ENCODE results near the gene FBRSL1. TPM values are rescaled to one million over a fixed set of nuclear protein-coding genes. Genes with fewer than 3 reads are reported as not detected.

Gene FBRSL1
- total and polyA plus RNA-seq, 2 donors (not counting 1 experiment from before 2014, with no cell fraction given) = 62.6 to 112 TPM

GRCh38 chr12:132500142-132500855 lies 10.3 kb downstream of the FBRSL1 start:
- ATAC-seq (ENCODE audit: low read depth) = peak; percentile 62
- CTCF ChIA-PET = no interaction called here
- WGBS (ENCODE audit: insufficient coverage) = 84% methylated on average over 19 of the region's 19 CpGs

More at GRCh38 chr12:132500142-132500855, 10.3 kb downstream of the FBRSL1 start:
- peaks cover 27 to 79% of the 10 kb centered on the region in 2 donors for H3K4me1 ChIP-seq (ENCODE audit: control insufficient read depth in 2 of 2, insufficient read depth in 2 of 2, low read length in 2 of 2)
- DNase-seq = peak; percentile 41
- no peak overlapping the region for H3K4me3 Mint-ChIP-seq
- peaks cover 59% of the 10 kb centered on the region for H3K4me1 Mint-ChIP-seq
- H3K27ac Mint-ChIP-seq = no peak overlapping the region
- H3K27ac ChIP-seq (ENCODE audit: low read length in 2 of 2) = no peak overlapping the region
- H3K4me3 ChIP-seq (ENCODE audit: control extremely low read depth in 1 of 5, extremely low read depth in 1 of 5, insufficient read depth in 1 of 5, low read depth in 2 of 5, low read length in 4 of 5) = no peak overlapping the region
- peaks cover 0 to under 1% of the 10 kb centered on the region in 2 experiments for H3K36me3 ChIP-seq (replicated peaks in 1 of 2; ENCODE audit: control extremely low read depth in 1 of 2, control insufficient read depth in 1 of 2, extremely low read depth in 1 of 2, insufficient read depth in 2 of 2, low read length in 1 of 2)
- intact Hi-C loops (cut with micrococcal nuclease) = no loop called here
- H3K4me2 ChIP-seq (replicated peaks; ENCODE audit: low read depth, low read length, poor library complexity, severe bottlenecking) = peak overlapping the region; percentile 15
- H3K79me2 ChIP-seq (ENCODE audit: control insufficient read depth, insufficient read depth, low read length) = peaks cover 99% of the 10 kb centered on the region
- no peaks in the 10 kb centered on the region for H3K9me3 Mint-ChIP-seq (ENCODE audit: insufficient read depth)
- H4K20me1 ChIP-seq (ENCODE audit: control insufficient read depth, insufficient read depth, low read length, poor library complexity, severe bottlenecking) = peaks cover 99% of the 10 kb centered on the region
- H3K27me3 ChIP-seq (replicated peaks in 1 of 4; ENCODE audit: control extremely low read depth in 1 of 4, control insufficient read depth in 3 of 4, insufficient read depth in 4 of 4, low read length in 3 of 4) = no peaks in the 10 kb centered on the region
- POLR2A ChIA-PET = interaction anchor here (1.4 kb wide), 1 partner anchor 61 kb away, joined by 4 read pairs; no protein-coding TSS in a partner anchor
- H3K27me3 Mint-ChIP-seq = no peaks in the 10 kb centered on the region
- no peaks in the 10 kb centered on the region for H3K9me3 ChIP-seq (ENCODE audit: control extremely low read depth in 1 of 3, control insufficient read depth in 2 of 3, insufficient read depth in 1 of 3, low read length in 2 of 3)
- TF ChIP-seq EZH2 (IDR thresholded peaks at IDR 0.05; ENCODE audit: borderline replicate concordance, insufficient read depth, low read depth, low read length, poor library complexity, severe bottlenecking) = no peak
- TF ChIP-seq CTCF (IDR thresholded peaks at IDR 0.05) = no peak
- no peak overlapping the region for H3K9ac ChIP-seq (ENCODE audit: low read length)
- H2AFZ ChIP-seq (ENCODE audit: insufficient read depth, low read depth, low read length, poor library complexity, severe bottlenecking) = no peak overlapping the region
